Measurements from ENCODE around the gene OSBPL9. TPM values are rescaled to one million over a fixed set of nuclear protein-coding genes. Genes with fewer than 3 reads are reported as not detected.
A peak's percentile ranks its signal among the peaks of the same experiment; 100 is the strongest.

The OSBPL9 gene
- total RNA-seq, 1 donor from 2014 or later = 88.3 TPM

DNA sequence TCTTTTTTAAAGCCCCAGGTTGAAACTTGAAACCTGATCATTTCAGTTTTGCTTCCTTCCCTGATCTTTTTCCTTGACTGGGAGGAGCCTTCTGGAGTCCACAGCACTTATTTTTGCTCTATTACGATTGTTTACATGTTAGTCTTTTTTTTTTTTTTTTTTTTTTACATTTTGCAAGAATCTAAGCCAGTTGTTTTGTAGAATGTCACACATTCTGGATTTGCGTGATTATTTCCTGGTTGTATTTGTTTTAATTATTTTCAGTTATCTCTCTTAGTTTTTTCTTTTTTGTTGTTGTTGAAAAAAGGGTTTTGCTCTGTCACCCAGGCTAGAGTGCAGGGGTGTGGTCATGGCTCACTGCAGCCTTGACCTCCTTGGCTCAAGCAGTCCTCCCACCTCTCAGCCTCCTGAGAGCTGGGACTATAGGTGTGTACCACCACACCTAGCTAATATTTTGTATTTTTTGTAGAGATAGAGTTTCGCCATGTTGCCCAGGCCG is 32.8 kb downstream of the OSBPL9 start:
- no peak for DNase-seq (ENCODE audit: extremely low spot score, unreplicated experiment)
- H3K4me1 Mint-ChIP-seq (ENCODE audit: unreplicated experiment) = peaks cover 28% of the 10 kb centered on the region
- H3K27me3 Mint-ChIP-seq = no peaks in the 10 kb centered on the region
- peak overlapping the region; percentile 18 for H3K4me3 Mint-ChIP-seq
- peaks cover 6% of the 10 kb centered on the region for H3K36me3 Mint-ChIP-seq
- no peaks in the 10 kb centered on the region for H3K9me3 Mint-ChIP-seq
- TF ChIP-seq, protein P1, sequence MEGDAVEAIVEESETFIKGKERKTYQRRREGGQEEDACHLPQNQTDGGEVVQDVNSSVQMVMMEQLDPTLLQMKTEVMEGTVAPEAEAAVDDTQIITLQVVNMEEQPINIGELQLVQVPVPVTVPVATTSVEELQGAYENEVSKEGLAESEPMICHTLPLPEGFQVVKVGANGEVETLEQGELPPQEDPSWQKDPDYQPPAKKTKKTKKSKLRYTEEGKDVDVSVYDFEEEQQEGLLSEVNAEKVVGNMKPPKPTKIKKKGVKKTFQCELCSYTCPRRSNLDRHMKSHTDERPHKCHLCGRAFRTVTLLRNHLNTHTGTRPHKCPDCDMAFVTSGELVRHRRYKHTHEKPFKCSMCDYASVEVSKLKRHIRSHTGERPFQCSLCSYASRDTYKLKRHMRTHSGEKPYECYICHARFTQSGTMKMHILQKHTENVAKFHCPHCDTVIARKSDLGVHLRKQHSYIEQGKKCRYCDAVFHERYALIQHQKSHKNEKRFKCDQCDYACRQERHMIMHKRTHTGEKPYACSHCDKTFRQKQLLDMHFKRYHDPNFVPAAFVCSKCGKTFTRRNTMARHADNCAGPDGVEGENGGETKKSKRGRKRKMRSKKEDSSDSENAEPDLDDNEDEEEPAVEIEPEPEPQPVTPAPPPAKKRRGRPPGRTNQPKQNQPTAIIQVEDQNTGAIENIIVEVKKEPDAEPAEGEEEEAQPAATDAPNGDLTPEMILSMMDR (conservative IDR thresholded peaks at IDR 0.05) = no peak
- peak overlapping the region; percentile 61 for H3K27ac Mint-ChIP-seq

GRCh38 chr1:51650198-51650597 is 33.3 kb downstream of the OSBPL9 start:
- Mint-ChIP-seq H3K27ac (peak overlapping the region; percentile 61), H3K27me3 (no peaks in the 10 kb centered on the region), H3K36me3 (peaks cover 8% of the 10 kb centered on the region), H3K9me3 (no peaks in the 10 kb centered on the region), H3K4me3 (no peak overlapping the region), H3K4me1 (ENCODE audit: unreplicated experiment) (peaks cover 28% of the 10 kb centered on the region)
- TF ChIP-seq, protein P1 (conservative IDR thresholded peaks at IDR 0.05) = no peak
- no peak for DNase-seq (ENCODE audit: extremely low spot score, unreplicated experiment)

DNA sequence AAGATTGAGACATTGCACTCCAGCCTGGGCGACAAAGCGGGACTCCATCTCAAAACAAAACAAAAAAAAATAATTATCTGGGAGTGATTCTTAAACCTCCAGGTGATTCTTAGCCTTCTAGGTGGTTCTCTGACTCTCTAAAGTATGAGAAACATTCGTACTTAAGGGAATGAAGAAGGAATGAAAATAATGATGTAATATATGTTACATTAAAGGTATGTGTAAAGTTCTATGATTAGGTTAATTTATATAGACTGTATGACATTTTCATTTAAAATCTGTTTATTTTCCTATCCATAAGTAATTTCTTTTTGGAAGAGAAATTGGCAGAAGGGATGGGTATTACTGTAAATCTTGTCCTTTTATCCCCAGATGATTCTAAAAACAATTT is 34.7 kb downstream of the OSBPL9 start:
- no peaks in the 10 kb centered on the region for H3K27me3 Mint-ChIP-seq
- no peaks in the 10 kb centered on the region for H3K9me3 Mint-ChIP-seq
- peaks cover 8% of the 10 kb centered on the region for H3K36me3 Mint-ChIP-seq
- H3K4me3 Mint-ChIP-seq = no peak overlapping the region
- no peak for DNase-seq (ENCODE audit: extremely low spot score, unreplicated experiment)
- TF ChIP-seq, protein P1 (conservative IDR thresholded peaks at IDR 0.05) = no peak
- peaks cover 28% of the 10 kb centered on the region for H3K4me1 Mint-ChIP-seq (ENCODE audit: unreplicated experiment)
- no peak overlapping the region for H3K27ac Mint-ChIP-seq

- Mint-ChIP-seq H3K27ac (no peak overlapping the region), H3K4me3 (no peak overlapping the region), H3K27me3 (no peaks in the 10 kb centered on the region), H3K36me3 (peaks cover 8% of the 10 kb centered on the region), H3K9me3 (no peaks in the 10 kb centered on the region), H3K4me1 (ENCODE audit: unreplicated experiment) (peaks cover 28% of the 10 kb centered on the region)
- TF ChIP-seq, protein P1 (conservative IDR thresholded peaks at IDR 0.05) = no peak
- DNase-seq (ENCODE audit: extremely low spot score, unreplicated experiment) = no peak
Measured at GRCh38 chr1:51652599-51652998, 35.7 kb downstream of the OSBPL9 start.

DNA sequence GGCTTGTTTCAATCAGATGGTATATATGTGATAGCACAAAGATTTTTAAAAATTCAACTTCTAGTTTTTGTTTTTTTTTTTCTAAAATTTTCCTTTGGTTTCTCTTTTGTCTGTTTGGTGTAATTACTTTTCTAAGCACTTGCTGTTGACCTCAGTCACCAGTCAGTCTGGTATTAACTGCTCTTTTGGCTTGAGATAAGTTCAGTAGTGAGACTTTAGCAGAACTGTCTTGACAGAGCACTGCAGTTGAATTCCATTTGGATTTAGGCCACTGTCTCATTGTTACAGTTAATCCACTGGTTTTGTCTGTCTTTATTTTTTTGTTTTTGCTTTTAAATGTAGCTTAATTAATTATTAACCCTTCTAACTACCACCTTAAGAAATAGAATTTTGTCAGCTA is 36.2 kb downstream of the OSBPL9 start:
- peaks cover 8% of the 10 kb centered on the region for H3K36me3 Mint-ChIP-seq
- no peak overlapping the region for H3K27ac Mint-ChIP-seq
- no peaks in the 10 kb centered on the region for H3K9me3 Mint-ChIP-seq
- no peaks in the 10 kb centered on the region for H3K27me3 Mint-ChIP-seq
- TF ChIP-seq, protein P1 (conservative IDR thresholded peaks at IDR 0.05) = no peak
- H3K4me3 Mint-ChIP-seq = no peak overlapping the region
- peaks cover 25% of the 10 kb centered on the region for H3K4me1 Mint-ChIP-seq (ENCODE audit: unreplicated experiment)
- no peak for DNase-seq (ENCODE audit: extremely low spot score, unreplicated experiment)

DNA sequence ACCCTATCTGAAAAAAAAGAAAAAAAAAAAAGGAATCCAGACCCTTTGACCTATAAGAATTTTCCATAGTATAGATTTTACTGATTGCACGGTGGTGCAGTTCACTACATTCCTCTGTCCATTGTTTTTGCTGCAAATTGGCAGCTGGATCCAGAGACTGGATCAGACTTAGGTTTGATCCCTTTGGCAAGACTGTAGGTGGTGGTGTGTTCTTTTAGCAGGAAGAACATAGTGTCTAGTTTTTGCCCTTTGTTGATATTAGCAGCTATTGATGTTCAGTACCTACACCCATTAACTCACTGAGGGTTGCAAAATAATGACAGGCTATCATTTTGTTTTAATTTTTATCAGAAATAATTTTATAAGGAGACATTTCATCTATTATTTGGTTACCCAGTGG is 37.1 kb downstream of the OSBPL9 start:
- no peak for DNase-seq (ENCODE audit: extremely low spot score, unreplicated experiment)
- Mint-ChIP-seq H3K27me3 (no peaks in the 10 kb centered on the region), H3K9me3 (no peaks in the 10 kb centered on the region), H3K4me1 (ENCODE audit: unreplicated experiment) (peaks cover 17% of the 10 kb centered on the region), H3K4me3 (no peak overlapping the region), H3K36me3 (peaks cover 8% of the 10 kb centered on the region), H3K27ac (no peak overlapping the region)
- TF ChIP-seq, protein P1 (conservative IDR thresholded peaks at IDR 0.05) = no peak

All from type B pancreatic cell (in vitro differentiated cells).